ENCODE data around the gene MSH5.

DNA sequence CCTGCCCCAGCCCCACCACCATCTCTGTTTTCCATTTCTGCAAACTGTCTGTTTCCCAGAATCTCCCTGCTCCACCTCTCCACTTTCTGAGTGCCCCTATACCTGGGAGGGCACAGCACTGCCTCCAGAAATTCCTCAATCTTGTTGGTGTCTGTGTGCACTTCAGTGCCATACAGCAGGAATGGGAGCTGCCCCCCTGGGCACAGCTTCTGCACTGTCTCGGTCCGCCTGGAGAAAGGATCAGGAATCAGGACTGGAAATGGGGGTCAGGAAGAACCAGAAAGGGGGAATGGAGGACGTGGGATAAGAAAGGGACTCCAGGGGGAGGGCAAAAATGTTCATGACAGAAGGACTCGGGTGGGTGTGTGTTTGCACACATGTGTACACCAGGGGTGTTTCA is 6.1 kb upstream of the MSH5 start:
- TF ChIP-seq, protein P1, sequence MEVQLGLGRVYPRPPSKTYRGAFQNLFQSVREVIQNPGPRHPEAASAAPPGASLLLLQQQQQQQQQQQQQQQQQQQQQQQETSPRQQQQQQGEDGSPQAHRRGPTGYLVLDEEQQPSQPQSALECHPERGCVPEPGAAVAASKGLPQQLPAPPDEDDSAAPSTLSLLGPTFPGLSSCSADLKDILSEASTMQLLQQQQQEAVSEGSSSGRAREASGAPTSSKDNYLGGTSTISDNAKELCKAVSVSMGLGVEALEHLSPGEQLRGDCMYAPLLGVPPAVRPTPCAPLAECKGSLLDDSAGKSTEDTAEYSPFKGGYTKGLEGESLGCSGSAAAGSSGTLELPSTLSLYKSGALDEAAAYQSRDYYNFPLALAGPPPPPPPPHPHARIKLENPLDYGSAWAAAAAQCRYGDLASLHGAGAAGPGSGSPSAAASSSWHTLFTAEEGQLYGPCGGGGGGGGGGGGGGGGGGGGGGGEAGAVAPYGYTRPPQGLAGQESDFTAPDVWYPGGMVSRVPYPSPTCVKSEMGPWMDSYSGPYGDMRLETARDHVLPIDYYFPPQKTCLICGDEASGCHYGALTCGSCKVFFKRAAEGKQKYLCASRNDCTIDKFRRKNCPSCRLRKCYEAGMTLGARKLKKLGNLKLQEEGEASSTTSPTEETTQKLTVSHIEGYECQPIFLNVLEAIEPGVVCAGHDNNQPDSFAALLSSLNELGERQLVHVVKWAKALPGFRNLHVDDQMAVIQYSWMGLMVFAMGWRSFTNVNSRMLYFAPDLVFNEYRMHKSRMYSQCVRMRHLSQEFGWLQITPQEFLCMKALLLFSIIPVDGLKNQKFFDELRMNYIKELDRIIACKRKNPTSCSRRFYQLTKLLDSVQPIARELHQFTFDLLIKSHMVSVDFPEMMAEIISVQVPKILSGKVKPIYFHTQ (CRISPR knock-in tag; IDR thresholded peaks at IDR 0.05) = no peak
- TF ChIP-seq, protein P2, sequence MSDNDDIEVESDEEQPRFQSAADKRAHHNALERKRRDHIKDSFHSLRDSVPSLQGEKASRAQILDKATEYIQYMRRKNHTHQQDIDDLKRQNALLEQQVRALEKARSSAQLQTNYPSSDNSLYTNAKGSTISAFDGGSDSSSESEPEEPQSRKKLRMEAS (CRISPR knock-in tag; IDR thresholded peaks at IDR 0.05) = no peak
- TF ChIP-seq, protein P3, sequence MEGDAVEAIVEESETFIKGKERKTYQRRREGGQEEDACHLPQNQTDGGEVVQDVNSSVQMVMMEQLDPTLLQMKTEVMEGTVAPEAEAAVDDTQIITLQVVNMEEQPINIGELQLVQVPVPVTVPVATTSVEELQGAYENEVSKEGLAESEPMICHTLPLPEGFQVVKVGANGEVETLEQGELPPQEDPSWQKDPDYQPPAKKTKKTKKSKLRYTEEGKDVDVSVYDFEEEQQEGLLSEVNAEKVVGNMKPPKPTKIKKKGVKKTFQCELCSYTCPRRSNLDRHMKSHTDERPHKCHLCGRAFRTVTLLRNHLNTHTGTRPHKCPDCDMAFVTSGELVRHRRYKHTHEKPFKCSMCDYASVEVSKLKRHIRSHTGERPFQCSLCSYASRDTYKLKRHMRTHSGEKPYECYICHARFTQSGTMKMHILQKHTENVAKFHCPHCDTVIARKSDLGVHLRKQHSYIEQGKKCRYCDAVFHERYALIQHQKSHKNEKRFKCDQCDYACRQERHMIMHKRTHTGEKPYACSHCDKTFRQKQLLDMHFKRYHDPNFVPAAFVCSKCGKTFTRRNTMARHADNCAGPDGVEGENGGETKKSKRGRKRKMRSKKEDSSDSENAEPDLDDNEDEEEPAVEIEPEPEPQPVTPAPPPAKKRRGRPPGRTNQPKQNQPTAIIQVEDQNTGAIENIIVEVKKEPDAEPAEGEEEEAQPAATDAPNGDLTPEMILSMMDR (IDR thresholded peaks at IDR 0.05) = no peak
- TF ChIP-seq SMAD4 (CRISPR knock-in tag; IDR thresholded peaks at IDR 0.05) (no peak), ZNF232 (CRISPR knock-in tag; IDR thresholded peaks at IDR 0.05) (no peak), ETV6 (CRISPR knock-in tag; IDR thresholded peaks at IDR 0.05) (no peak), TEAD4 (CRISPR knock-in tag; IDR thresholded peaks at IDR 0.05) (no peak), IRF2 (CRISPR knock-in tag; IDR thresholded peaks at IDR 0.05; ENCODE audit: borderline replicate concordance, low read depth) (no peak), NR3C1 (CRISPR knock-in tag; conservative IDR thresholded peaks at IDR 0.05; ENCODE audit: low read depth) (no peak)
- TF ChIP-seq, protein P4, sequence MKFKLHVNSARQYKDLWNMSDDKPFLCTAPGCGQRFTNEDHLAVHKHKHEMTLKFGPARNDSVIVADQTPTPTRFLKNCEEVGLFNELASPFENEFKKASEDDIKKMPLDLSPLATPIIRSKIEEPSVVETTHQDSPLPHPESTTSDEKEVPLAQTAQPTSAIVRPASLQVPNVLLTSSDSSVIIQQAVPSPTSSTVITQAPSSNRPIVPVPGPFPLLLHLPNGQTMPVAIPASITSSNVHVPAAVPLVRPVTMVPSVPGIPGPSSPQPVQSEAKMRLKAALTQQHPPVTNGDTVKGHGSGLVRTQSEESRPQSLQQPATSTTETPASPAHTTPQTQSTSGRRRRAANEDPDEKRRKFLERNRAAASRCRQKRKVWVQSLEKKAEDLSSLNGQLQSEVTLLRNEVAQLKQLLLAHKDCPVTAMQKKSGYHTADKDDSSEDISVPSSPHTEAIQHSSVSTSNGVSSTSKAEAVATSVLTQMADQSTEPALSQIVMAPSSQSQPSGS (CRISPR knock-in tag; IDR thresholded peaks at IDR 0.05; ENCODE audit: borderline replicate concordance, low read depth) = no peak
- TF ChIP-seq, protein P5, sequence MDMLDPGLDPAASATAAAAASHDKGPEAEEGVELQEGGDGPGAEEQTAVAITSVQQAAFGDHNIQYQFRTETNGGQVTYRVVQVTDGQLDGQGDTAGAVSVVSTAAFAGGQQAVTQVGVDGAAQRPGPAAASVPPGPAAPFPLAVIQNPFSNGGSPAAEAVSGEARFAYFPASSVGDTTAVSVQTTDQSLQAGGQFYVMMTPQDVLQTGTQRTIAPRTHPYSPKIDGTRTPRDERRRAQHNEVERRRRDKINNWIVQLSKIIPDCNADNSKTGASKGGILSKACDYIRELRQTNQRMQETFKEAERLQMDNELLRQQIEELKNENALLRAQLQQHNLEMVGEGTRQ (CRISPR knock-in tag; IDR thresholded peaks at IDR 0.05) = no peak
- TF ChIP-seq, protein P6, sequence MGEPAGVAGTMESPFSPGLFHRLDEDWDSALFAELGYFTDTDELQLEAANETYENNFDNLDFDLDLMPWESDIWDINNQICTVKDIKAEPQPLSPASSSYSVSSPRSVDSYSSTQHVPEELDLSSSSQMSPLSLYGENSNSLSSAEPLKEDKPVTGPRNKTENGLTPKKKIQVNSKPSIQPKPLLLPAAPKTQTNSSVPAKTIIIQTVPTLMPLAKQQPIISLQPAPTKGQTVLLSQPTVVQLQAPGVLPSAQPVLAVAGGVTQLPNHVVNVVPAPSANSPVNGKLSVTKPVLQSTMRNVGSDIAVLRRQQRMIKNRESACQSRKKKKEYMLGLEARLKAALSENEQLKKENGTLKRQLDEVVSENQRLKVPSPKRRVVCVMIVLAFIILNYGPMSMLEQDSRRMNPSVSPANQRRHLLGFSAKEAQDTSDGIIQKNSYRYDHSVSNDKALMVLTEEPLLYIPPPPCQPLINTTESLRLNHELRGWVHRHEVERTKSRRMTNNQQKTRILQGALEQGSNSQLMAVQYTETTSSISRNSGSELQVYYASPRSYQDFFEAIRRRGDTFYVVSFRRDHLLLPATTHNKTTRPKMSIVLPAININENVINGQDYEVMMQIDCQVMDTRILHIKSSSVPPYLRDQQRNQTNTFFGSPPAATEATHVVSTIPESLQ (CRISPR knock-in tag; IDR thresholded peaks at IDR 0.05) = no peak
- TF ChIP-seq, protein P7, sequence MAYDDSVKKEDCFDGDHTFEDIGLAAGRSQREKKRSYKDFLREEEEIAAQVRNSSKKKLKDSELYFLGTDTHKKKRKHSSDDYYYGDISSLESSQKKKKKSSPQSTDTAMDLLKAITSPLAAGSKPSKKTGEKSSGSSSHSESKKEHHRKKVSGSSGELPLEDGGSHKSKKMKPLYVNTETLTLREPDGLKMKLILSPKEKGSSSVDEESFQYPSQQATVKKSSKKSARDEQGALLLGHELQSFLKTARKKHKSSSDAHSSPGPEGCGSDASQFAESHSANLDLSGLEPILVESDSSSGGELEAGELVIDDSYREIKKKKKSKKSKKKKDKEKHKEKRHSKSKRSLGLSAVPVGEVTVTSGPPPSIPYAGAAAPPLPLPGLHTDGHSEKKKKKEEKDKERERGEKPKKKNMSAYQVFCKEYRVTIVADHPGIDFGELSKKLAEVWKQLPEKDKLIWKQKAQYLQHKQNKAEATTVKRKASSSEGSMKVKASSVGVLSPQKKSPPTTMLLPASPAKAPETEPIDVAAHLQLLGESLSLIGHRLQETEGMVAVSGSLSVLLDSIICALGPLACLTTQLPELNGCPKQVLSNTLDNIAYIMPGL (CRISPR knock-in tag; IDR thresholded peaks at IDR 0.05) = no peak

All from WTC11 (cell line).